Keratinocyte (primary cell): ENCODE measurements around the gene BEGAIN. TPM values are rescaled to one million over a fixed set of nuclear protein-coding genes. Genes with fewer than 3 reads are reported as not detected.

ENCODE experiments used
- DNase-seq: peaks from one replicate; pipeline ENCODE4 v3.0.0-alpha.2; 2011; ENCODE audit warnings: low read depth, missing footprints, low spot score
- FAIRE-seq: peaks from 2 replicates; lab custom pipeline; 2011; peaks lifted over from hg19 to GRCh38; lab: Jason Lieb, UNC
- H2AFZ ChIP-seq: 2 replicates; pipeline ENCODE4 v1.6.0; 2012; ENCODE audit warnings: low read length, control low read depth, inconsistent platforms; ENCODE audit not compliant: control insufficient read depth
- H3K27ac ChIP-seq: 2 replicates; pipeline ENCODE4 v1.5.1; 2011; ENCODE audit warnings: low read length; ENCODE audit not compliant: control insufficient read depth, insufficient read depth
- H3K27me3 ChIP-seq: 3 replicates; pipeline ENCODE4 v1.6.0; 2011; ENCODE audit warnings: low read length; ENCODE audit not compliant: control insufficient read depth, insufficient read depth; ENCODE audit errors: extremely low read depth
- H3K36me3 ChIP-seq, 2 experiments: 2 replicates in 1 of 2; 3 replicates in 1 of 2; pipeline ENCODE4 v1.5.1; 2011; ENCODE audit warnings: low read length in 2 of 2, mild to moderate bottlenecking in 1 of 2; ENCODE audit not compliant: control insufficient read depth in 2 of 2, insufficient read depth in 2 of 2; ENCODE audit errors: extremely low read depth in 1 of 2
- H3K4me1 ChIP-seq: 3 replicates; pipeline ENCODE4 v1.5.1; 2011; ENCODE audit warnings: low read length; ENCODE audit not compliant: control insufficient read depth, insufficient read depth; ENCODE audit errors: extremely low read depth
- H3K4me2 ChIP-seq: 3 replicates; pipeline ENCODE4 v1.6.0; 2011; ENCODE audit warnings: low read depth, low read length; ENCODE audit not compliant: control insufficient read depth, insufficient read depth; ENCODE audit errors: extremely low read depth
- H3K4me3 ChIP-seq, 3 experiments: fragments of 200-600 bp in 1 of 3; sonication (generic) in 1 of 3; 2 replicates in 2 of 3; 3 replicates in 1 of 3; pipeline ENCODE4 v1.5.1; 2011 to 2016; ENCODE audit warnings: low read length in 3 of 3, mild to moderate bottlenecking in 3 of 3, control low read depth in 2 of 3, inconsistent platforms in 1 of 3, low read depth in 1 of 3, mixed read lengths in 1 of 3, mixed run types in 1 of 3, moderate library complexity in 1 of 3; ENCODE audit not compliant: control insufficient read depth in 2 of 3, insufficient read depth in 2 of 3; ENCODE audit errors: extremely low read depth in 1 of 3
- H3K79me2 ChIP-seq: 2 replicates; pipeline ENCODE4 v1.6.0; 2012; ENCODE audit warnings: low read length; ENCODE audit not compliant: control insufficient read depth, insufficient read depth
- H3K9ac ChIP-seq: 3 replicates; pipeline ENCODE4 v1.6.0; 2011; ENCODE audit warnings: low read length; ENCODE audit not compliant: control insufficient read depth, insufficient read depth; ENCODE audit errors: extremely low read depth
- H3K9me1 ChIP-seq: 3 replicates; pipeline ENCODE4 v1.6.0; 2011; ENCODE audit warnings: low read length; ENCODE audit not compliant: control insufficient read depth, insufficient read depth; ENCODE audit errors: extremely low read depth
- H3K9me3 ChIP-seq: 2 replicates; pipeline ENCODE4 v1.5.1; 2012; ENCODE audit warnings: low read depth, low read length; ENCODE audit not compliant: control insufficient read depth
- H4K20me1 ChIP-seq: 3 replicates; pipeline ENCODE4 v1.6.0; 2011; ENCODE audit warnings: low read length; ENCODE audit not compliant: control insufficient read depth, insufficient read depth; ENCODE audit errors: extremely low read depth
- EZH2 ChIP-seq: IDR thresholded peaks from one replicate; pipeline ENCODE4 v1.6.1; 2012; ENCODE audit warnings: inconsistent platforms, mild to moderate bottlenecking, low read length, moderate library complexity
- dilution Hi-C: fragments of 300-500 bp; cut with MboI; formaldehyde crosslinking; loops from one replicate; pipeline ENCODE4 v1.7.0; 2020; ENCODE audit warnings: low sequenced_read_pairs; ENCODE audit not compliant: extremely low pct_ligation_motif_present
- polyA plus RNA-seq, 5 experiments: library from polyadenylated mRNA; depleted of rRNA in 3 of 5; stranded (reverse) in 3 of 5; stranded (forward) in 1 of 5; unstranded in 1 of 5; fragments of >200 nt; gene quantifications; 1 replicate in 1 of 5; 2 replicates in 3 of 5; 3 replicates in 1 of 5; pipeline versions ENCODE4 v1.2.1 to v1.2.3, GENCODE V29; 2011 to 2012; ENCODE audit warnings: missing spikeins in 2 of 5, low read depth in 1 of 5, low replicate concordance in 1 of 5
- TF ChIP-seq, protein P1 (sequence below), 3 experiments: IDR thresholded peaks in 1 of 3; conservative IDR thresholded peaks in 1 of 3; optimal IDR thresholded peaks in 1 of 3; 2 replicates in 2 of 3; 3 replicates in 1 of 3; pipeline versions ENCODE3 to v1.5.1; 2011; ENCODE audit warnings: low read length in 3 of 3, mild to moderate bottlenecking in 3 of 3, moderate library complexity in 2 of 3, control low read depth in 1 of 3, inconsistent platforms in 1 of 3; ENCODE audit not compliant: insufficient read depth in 2 of 3; ENCODE audit errors: extremely low read depth in 1 of 3

Gene BEGAIN
- polyA plus RNA-seq, 1 donor (not counting 4 experiments of a cell fraction or from before 2014, with no cell fraction given), result 0.25 TPM

GRCh38 chr14:100609941-100610391, 22.7 kb upstream of the BEGAIN start:
- no peak overlapping the region for H3K9ac ChIP-seq
- H4K20me1 ChIP-seq, result no peaks in the 10 kb centered on the region
- H3K4me2 ChIP-seq, result no peak overlapping the region
- DNase-seq (no peak), FAIRE-seq (no peak)
- H3K4me1 ChIP-seq, result no peaks in the 10 kb centered on the region
- H3K27ac ChIP-seq, result no peak overlapping the region
- no peaks in the 10 kb centered on the region for H3K9me1 ChIP-seq
- H3K36me3 ChIP-seq, result no peaks in the 10 kb centered on the region
- no peak overlapping the region for H2AFZ ChIP-seq
- H3K4me3 ChIP-seq, result no peak overlapping the region
- no peaks in the 10 kb centered on the region for H3K9me3 ChIP-seq
- no peaks in the 10 kb centered on the region for H3K79me2 ChIP-seq
- dilution Hi-C loops, result no loop called here
- TF ChIP-seq, protein P1, sequence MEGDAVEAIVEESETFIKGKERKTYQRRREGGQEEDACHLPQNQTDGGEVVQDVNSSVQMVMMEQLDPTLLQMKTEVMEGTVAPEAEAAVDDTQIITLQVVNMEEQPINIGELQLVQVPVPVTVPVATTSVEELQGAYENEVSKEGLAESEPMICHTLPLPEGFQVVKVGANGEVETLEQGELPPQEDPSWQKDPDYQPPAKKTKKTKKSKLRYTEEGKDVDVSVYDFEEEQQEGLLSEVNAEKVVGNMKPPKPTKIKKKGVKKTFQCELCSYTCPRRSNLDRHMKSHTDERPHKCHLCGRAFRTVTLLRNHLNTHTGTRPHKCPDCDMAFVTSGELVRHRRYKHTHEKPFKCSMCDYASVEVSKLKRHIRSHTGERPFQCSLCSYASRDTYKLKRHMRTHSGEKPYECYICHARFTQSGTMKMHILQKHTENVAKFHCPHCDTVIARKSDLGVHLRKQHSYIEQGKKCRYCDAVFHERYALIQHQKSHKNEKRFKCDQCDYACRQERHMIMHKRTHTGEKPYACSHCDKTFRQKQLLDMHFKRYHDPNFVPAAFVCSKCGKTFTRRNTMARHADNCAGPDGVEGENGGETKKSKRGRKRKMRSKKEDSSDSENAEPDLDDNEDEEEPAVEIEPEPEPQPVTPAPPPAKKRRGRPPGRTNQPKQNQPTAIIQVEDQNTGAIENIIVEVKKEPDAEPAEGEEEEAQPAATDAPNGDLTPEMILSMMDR (optimal IDR thresholded peaks at IDR 0.05 in 1 of 3, IDR thresholded peaks at IDR 0.05 in 1 of 3, conservative IDR thresholded peaks at IDR 0.05 in 1 of 3; ENCODE audit: extremely low read depth in 1 of 3, insufficient read depth in 2 of 3, low read length in 3 of 3), result no peak
- no peak for TF ChIP-seq EZH2
- H3K27me3 ChIP-seq, result no peaks in the 10 kb centered on the region

DNA sequence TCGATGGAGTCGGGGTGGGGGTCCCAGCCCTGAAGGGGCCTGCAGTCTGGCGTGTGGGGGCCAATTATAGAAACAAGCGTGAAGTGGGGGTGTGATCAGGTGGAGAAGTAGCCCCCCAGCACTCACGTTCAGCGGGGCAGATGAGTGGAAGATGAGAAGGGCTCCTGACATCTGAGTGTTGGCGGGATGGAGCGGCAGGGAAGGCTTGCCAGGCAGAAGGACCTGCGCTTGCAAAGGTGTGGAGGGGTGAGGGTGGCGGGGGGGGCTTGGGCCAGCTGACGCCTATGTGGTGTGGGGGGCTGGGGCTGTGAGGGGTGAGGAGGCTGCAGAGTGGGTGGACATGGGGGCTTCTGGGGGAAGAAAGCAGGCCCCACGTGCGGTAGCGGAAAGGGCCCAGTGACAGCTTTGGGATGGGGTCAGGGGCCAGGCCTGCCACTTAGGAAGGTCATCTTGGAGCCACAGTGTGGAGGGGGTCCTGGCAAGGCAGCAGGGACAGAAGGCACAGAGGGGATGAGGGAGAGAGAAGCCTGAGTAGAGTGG, 22.2 kb upstream of the BEGAIN start:
- dilution Hi-C loops, result no loop called here
- FAIRE-seq (no peak), DNase-seq (no peak)
- H3K9me3 ChIP-seq, result no peaks in the 10 kb centered on the region
- no peak overlapping the region for H3K4me3 ChIP-seq
- no peaks in the 10 kb centered on the region for H4K20me1 ChIP-seq
- H3K4me2 ChIP-seq, result no peak overlapping the region
- TF ChIP-seq EZH2, result no peak
- TF ChIP-seq, protein P1 (optimal IDR thresholded peaks at IDR 0.05 in 1 of 3, IDR thresholded peaks at IDR 0.05 in 1 of 3, conservative IDR thresholded peaks at IDR 0.05 in 1 of 3; ENCODE audit: extremely low read depth in 1 of 3, insufficient read depth in 2 of 3, low read length in 3 of 3), result no peak
- no peak overlapping the region for H3K27ac ChIP-seq
- no peaks in the 10 kb centered on the region for H3K27me3 ChIP-seq
- H3K79me2 ChIP-seq, result no peaks in the 10 kb centered on the region
- H3K9ac ChIP-seq, result no peak overlapping the region
- no peaks in the 10 kb centered on the region for H3K4me1 ChIP-seq
- H3K9me1 ChIP-seq, result no peaks in the 10 kb centered on the region
- H2AFZ ChIP-seq, result no peak overlapping the region
- H3K36me3 ChIP-seq, result no peaks in the 10 kb centered on the region
